ENCODE measurements around the gene RNF144B.

The RNF144B gene

DNA sequence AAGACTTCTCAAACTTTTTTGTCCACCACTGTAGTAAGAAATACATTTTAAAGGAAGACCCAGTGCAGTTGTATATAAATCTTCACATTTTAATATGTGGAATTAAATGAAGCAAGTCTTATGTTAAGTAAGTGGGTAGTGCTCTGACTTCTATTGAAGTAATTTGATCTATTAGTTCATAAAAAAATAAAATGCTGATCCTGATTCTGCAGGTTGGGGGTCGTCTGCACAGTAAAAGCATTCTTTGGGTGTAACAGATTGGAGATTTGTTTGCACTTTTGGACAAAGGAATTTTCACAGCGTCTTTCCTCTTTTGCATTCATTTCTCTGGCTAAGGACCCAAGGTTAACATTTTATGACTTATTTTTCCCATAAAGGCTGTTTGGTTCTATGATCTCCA, 106.8 kb downstream of the RNF144B start:
- no peak overlapping the region for H3K4me2 ChIP-seq (ENCODE audit: low read length)
- no peak overlapping the region for H3K27ac ChIP-seq (ENCODE audit: low read depth, low read length)
- TF ChIP-seq CTCF (IDR thresholded peaks at IDR 0.05; ENCODE audit: low read depth, low read length, poor library complexity, severe bottlenecking) (no peak), EZH2phosphoT487 (IDR thresholded peaks at IDR 0.05; ENCODE audit: borderline replicate concordance, low read length) (no peak)
- H3K36me3 ChIP-seq (ENCODE audit: control insufficient read depth, low read length) = no peaks in the 10 kb centered on the region
- no peaks in the 10 kb centered on the region for H3K9me2 ChIP-seq (replicated peaks; ENCODE audit: control insufficient read depth, low read length)
- no peaks in the 10 kb centered on the region for H3K9me3 ChIP-seq (ENCODE audit: control insufficient read depth, insufficient read depth, low read length)
- no peaks in the 10 kb centered on the region for H3K4me1 ChIP-seq (ENCODE audit: control insufficient read depth, low read length)
- H3K79me2 ChIP-seq (ENCODE audit: control insufficient read depth, low read length) = no peaks in the 10 kb centered on the region
- H4K20me1 ChIP-seq (ENCODE audit: control insufficient read depth, insufficient read depth, low read depth, low read length) = no peaks in the 10 kb centered on the region
- H3F3A ChIP-seq (ENCODE audit: control insufficient read depth, insufficient read depth) = no peaks in the 10 kb centered on the region
- no peaks in the 10 kb centered on the region for H3K27me3 ChIP-seq (ENCODE audit: control insufficient read depth, low read length)
- no peak overlapping the region for H3K4me3 ChIP-seq (ENCODE audit: low read length)

DNA sequence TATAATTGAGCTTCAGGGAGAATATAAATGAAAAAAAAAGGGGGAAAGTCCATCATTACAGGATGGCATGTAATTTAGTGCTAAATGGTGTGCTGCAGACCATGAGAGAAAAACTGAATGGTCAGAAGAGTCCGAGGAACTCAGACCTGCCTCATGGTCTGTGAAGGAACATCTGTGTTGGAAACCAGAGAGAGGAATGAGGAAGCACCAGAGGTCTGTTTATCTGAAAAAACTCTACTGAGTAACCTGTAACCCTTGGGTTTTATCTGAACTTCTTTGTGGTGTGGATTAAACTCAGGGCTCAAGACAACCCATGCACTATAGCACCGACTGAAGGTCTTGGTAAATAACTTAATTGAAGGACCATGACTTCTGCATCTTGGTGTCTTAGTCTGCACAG, 108.1 kb downstream of the RNF144B start:
- no peak overlapping the region for H3K4me3 ChIP-seq (ENCODE audit: low read length)
- H3K9me3 ChIP-seq (ENCODE audit: control insufficient read depth, insufficient read depth, low read length) = no peaks in the 10 kb centered on the region
- H3K27ac ChIP-seq (ENCODE audit: low read depth, low read length) = no peak overlapping the region
- TF ChIP-seq CTCF (IDR thresholded peaks at IDR 0.05; ENCODE audit: low read depth, low read length, poor library complexity, severe bottlenecking) = no peak
- TF ChIP-seq EZH2phosphoT487 (IDR thresholded peaks at IDR 0.05; ENCODE audit: borderline replicate concordance, low read length) = no peak
- no peaks in the 10 kb centered on the region for H3K36me3 ChIP-seq (ENCODE audit: control insufficient read depth, low read length)
- H4K20me1 ChIP-seq (ENCODE audit: control insufficient read depth, insufficient read depth, low read depth, low read length) = no peaks in the 10 kb centered on the region
- no peaks in the 10 kb centered on the region for H3K4me1 ChIP-seq (ENCODE audit: control insufficient read depth, low read length)
- no peaks in the 10 kb centered on the region for H3K27me3 ChIP-seq (ENCODE audit: control insufficient read depth, low read length)
- no peaks in the 10 kb centered on the region for H3K79me2 ChIP-seq (ENCODE audit: control insufficient read depth, low read length)
- no peak overlapping the region for H3K4me2 ChIP-seq (ENCODE audit: low read length)
- H3K9me2 ChIP-seq (replicated peaks; ENCODE audit: control insufficient read depth, low read length) = no peaks in the 10 kb centered on the region
- H3F3A ChIP-seq (ENCODE audit: control insufficient read depth, insufficient read depth) = no peaks in the 10 kb centered on the region

DNA sequence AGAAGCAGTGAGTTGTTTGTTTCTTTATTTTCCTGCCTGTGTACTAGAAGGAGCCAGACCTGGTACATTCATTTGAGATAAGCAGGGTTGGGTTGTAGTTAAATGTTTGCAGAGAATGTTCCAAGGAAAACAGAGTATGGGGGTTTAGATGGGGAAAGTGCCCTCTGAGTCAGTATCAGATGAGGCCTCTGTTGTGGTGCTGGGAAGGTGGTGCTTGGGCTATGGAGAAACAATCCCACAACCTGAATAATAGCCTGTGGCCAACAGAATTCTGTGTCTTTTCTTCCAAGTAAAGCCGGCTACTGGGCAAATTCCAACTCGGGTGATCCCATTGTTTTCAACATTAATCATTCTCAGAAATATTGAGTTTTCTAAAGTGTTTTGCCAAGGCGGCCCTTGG, 109.3 kb downstream of the RNF144B start:
- no peak for TF ChIP-seq CTCF (IDR thresholded peaks at IDR 0.05; ENCODE audit: low read depth, low read length, poor library complexity, severe bottlenecking)
- TF ChIP-seq EZH2phosphoT487 (IDR thresholded peaks at IDR 0.05; ENCODE audit: borderline replicate concordance, low read length) = no peak
- H3K9me3 ChIP-seq (ENCODE audit: control insufficient read depth, insufficient read depth, low read length) = no peaks in the 10 kb centered on the region
- no peak overlapping the region for H3K27ac ChIP-seq (ENCODE audit: low read depth, low read length)

GRCh38 chr6:18497006-18497405, 109.9 kb downstream of the RNF144B start:
- Histone ChIP-seq H3F3A (ENCODE audit: control insufficient read depth, insufficient read depth) (no peaks in the 10 kb centered on the region), H3K27me3 (ENCODE audit: control insufficient read depth, low read length) (no peaks in the 10 kb centered on the region), H4K20me1 (ENCODE audit: control insufficient read depth, insufficient read depth, low read depth, low read length) (no peaks in the 10 kb centered on the region), H3K4me2 (ENCODE audit: low read length) (no peak overlapping the region), H3K79me2 (ENCODE audit: control insufficient read depth, low read length) (no peaks in the 10 kb centered on the region), H3K36me3 (ENCODE audit: control insufficient read depth, low read length) (no peaks in the 10 kb centered on the region), H3K4me3 (ENCODE audit: low read length) (no peak overlapping the region), H3K9me2 (replicated peaks; ENCODE audit: control insufficient read depth, low read length) (no peaks in the 10 kb centered on the region), H3K9me3 (ENCODE audit: control insufficient read depth, insufficient read depth, low read length) (no peaks in the 10 kb centered on the region), H3K27ac (ENCODE audit: low read depth, low read length) (no peak overlapping the region), H3K4me1 (ENCODE audit: control insufficient read depth, low read length) (peaks cover 9% of the 10 kb centered on the region)
- TF ChIP-seq EZH2phosphoT487 (IDR thresholded peaks at IDR 0.05; ENCODE audit: borderline replicate concordance, low read length) = no peak
- no peak for TF ChIP-seq CTCF (IDR thresholded peaks at IDR 0.05; ENCODE audit: low read depth, low read length, poor library complexity, severe bottlenecking)

More for the DNA sequence above, 109.3 kb downstream of the RNF144B start:
- Histone ChIP-seq H3K27me3 (ENCODE audit: control insufficient read depth, low read length) (no peaks in the 10 kb centered on the region), H4K20me1 (ENCODE audit: control insufficient read depth, insufficient read depth, low read depth, low read length) (no peaks in the 10 kb centered on the region), H3K4me3 (ENCODE audit: low read length) (no peak overlapping the region), H3K4me1 (ENCODE audit: control insufficient read depth, low read length) (peaks cover 3% of the 10 kb centered on the region), H3F3A (ENCODE audit: control insufficient read depth, insufficient read depth) (no peaks in the 10 kb centered on the region), H3K9me2 (replicated peaks; ENCODE audit: control insufficient read depth, low read length) (no peaks in the 10 kb centered on the region), H3K79me2 (ENCODE audit: control insufficient read depth, low read length) (no peaks in the 10 kb centered on the region), H3K36me3 (ENCODE audit: control insufficient read depth, low read length) (no peaks in the 10 kb centered on the region), H3K4me2 (ENCODE audit: low read length) (no peak overlapping the region)
